ENCODE measurements around the gene ATP6V0A4.
"Not testable (repeated sequence)": the region's sequence is repeated elsewhere in the genome, so short reads cannot be mapped to it uniquely, and the experiment has no call there.

Gene ATP6V0A4

DNA sequence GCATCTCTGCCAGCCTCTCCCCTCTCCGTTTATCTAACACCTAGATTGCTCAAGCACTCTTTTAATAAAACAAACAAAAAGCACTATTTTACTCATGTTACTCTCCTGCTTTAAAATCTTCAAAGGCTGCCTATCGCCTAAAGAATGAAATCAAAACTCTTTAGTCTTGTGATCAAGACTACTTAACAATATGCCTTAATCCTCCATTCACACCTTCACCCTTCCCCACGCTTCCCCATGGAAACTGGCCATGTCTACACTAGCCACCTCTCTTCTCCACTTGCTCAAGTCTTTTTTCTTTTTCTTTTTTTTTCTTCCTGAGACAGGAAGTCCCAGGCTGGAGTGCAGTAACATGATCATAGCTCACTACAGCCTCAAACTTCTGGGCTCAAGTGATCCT lies 48.0 kb downstream of the ATP6V0A4 start:
- DNase-seq: no peak

DNA sequence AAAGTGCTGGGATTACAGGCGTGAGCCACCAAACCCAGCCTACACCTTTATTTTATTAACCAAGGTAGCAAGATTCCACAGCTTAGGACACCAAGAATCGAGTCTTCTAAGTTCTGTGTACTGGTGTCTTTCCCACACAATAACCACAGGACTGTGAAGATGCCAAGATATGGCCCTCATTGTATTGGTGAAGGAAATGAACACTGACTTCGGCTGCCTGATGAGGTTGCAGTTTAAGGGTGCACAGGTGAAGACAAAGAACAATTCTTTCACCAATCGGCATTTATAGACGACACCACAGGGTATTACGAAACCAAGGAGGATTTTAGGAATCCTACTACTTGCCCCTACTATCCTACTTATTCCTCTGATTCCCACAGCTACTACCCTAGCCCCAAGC lies 49.3 kb downstream of the ATP6V0A4 start:
- DNase-seq: no peak

DNA sequence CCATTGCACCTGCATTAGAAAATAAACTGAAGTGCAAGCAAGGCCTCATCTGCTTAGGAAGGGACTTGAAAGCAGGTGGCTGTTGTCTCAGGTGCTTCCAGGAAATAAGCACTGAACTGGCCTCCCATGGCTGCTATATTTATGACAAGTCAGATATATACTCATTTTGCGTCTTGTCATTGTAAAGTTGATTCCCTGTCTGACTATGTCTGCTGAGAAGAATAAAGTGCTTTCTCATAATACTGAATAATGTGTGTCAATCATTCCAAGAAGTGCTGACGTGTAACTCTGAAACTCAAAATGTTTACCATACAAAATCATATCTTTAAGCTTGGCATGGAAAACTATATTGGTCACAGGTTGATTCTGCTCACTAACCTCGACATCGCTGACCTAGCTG lies 51.9 kb downstream of the ATP6V0A4 start:
- DNase-seq: no peak

DNA sequence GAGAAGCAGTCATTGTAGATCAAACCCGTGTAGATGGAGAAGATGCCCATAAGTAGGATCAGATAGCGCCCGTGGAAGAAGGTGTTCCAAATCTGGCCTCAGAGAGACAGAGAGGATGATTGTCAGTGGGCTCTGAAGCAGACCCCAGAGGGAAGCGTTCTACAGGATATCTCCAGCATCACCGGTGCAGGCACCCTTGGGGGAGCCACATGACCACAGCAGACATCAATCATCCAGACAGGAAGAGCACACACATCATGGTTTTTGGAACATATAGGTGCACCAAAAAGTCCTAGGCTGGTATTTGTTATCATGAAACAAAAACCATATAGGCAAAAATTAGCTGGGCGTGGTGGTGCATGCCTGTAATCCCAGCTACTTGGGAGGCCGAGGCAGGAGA lies 52.8 kb downstream of the ATP6V0A4 start:
- DNase-seq: no peak

DNA sequence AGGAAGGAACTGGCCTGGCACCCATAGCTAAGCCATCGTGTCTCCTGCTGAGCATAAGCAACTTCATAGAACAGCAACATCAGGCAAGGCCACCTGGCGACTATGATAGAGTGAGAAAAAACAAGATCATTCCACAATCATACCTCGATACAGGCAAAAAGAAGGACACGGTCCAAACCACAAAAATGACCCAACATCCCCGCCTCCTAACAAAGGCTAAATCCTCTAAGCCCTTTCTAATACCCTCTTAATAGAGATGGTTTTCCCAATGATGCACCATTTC lies 56.6 kb downstream of the ATP6V0A4 start:
- DNase-seq: no peak

DNA sequence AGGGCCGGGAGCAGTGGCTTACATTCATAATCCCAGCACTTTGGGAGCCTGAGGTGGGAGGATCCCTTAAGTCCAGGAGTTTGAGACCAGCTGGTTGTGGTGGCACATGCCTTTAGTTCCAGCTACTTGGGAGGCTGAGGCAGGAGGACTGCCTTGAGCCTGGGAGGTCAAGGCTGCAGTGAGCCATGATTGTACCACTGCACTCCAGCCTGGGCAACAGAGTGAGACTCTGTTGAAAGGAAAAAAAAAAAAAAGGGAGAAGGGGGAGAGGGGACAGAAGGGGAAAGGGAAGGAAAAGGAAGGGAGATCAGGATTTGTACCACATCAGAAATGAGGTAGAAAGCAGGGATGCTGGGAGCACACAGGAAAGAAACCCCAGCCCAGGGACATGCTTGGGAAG lies 58.1 kb downstream of the ATP6V0A4 start:
- DNase-seq: no peak

DNA sequence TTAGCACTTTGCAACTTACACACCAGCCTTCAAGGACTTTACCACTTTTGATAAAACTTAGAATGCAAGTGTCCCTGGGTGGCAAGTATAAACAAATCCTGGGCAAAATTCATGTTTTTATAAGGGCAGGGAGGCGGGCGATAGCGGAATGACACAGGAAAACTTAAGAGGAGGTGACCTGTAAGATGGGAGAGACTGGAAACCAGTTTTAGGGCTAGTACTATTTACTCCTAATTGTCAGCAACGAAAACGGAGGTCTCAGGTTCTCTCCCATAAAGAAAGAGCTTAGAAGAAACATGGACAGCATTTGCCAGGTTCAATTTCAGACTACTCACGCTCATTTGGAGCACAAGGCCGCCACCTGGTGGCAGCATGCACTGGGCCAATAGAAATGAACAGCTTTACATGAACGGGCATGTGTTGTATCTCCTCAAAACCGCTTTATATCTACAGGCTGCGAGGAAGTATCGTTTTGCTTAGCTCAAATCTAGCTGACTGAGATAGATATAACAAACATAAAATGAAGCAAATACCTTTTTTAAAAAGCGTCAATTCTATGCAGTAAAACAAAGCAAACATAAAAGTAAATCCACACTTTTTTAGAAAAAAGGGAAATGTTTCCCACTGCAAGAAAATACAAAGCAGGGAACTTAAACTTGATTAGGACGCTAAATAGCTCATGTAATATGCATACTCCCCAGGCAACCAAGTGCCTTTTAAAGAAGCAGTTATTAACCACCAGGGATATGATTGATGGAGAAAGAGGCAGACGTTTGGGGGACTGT lies 59.3 kb downstream of the ATP6V0A4 start:
- DNase-seq: peak; percentile 29 to 87

DNA sequence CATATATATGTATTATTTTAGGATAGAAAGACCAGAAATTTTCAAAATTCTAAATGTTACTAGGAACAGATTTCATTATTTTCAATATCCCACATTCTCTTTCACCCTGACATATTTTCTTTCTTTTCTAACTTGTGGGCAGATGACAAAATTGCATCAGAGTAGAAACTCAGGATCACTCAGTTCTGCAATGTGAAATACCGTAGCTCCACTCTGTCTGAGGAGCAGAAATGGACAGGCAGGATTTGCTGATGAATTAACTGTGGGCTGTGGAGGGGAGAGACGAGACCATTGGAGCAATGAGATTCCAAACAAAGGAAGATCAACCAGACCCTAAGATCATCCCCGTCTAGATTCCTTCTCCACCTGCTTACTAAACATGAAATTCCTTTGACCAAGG lies 59.9 kb downstream of the ATP6V0A4 start:
- no peak for DNase-seq

DNA sequence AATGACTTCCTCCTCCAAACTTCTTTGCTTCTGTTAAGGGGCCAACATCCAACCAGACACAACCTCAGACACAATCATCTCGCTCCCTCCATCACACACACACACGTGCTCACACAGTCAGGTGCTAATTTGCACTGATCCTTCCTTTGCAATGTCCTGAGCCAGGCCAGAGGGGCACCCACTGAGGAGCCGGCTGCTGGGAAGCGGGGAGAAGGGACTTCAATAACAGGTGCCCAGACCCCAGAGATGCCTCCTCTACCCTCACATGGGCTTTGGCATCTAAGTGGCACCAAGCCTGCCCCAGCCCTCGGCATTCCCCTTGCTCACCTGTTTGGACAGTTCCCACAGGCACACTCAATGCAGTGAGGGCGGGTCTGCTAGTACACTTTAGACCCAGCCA lies 62.6 kb downstream of the ATP6V0A4 start:
- DNase-seq: no peak

DNA sequence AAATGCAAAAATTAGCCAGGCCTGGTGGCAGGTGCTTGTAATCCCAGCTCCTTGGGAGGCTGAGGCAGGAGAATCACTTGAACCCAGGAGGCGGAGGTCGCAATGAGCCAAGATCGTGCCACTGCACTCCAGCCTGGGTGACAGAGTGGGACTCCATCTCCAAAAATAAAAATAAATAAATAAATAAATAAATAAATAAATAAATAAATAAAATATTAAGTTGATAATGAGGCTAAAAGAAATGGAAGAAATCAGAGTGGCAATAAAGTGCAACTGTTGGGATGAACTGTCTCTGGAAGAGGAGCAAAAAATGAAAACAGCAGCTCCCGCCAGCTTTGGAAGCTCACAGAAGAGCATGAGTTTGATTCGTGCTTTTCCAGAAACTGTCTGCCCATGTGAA lies 66.3 kb downstream of the ATP6V0A4 start:
- DNase-seq: not testable (repeated sequence)

DNA sequence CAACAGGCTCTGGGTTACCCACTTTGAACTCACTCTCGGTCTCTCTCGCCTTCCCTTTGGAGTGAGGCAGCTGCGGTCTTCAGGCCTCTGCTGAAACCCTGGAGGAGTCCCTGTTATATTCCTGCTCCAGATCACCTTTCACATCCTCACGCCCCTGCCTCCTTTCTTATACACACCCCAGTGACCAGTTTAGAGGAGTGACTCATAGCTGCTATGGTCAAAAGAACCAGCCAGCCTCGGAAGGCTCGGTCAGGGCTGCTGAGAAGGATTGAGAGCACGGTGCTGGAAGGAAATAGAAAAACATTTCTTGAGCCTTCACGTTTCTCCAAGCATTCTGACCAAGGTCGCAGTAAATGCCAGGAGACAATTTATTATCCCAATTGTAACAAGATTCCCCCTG lies 68.6 kb downstream of the ATP6V0A4 start:
- DNase-seq: no peak

DNA sequence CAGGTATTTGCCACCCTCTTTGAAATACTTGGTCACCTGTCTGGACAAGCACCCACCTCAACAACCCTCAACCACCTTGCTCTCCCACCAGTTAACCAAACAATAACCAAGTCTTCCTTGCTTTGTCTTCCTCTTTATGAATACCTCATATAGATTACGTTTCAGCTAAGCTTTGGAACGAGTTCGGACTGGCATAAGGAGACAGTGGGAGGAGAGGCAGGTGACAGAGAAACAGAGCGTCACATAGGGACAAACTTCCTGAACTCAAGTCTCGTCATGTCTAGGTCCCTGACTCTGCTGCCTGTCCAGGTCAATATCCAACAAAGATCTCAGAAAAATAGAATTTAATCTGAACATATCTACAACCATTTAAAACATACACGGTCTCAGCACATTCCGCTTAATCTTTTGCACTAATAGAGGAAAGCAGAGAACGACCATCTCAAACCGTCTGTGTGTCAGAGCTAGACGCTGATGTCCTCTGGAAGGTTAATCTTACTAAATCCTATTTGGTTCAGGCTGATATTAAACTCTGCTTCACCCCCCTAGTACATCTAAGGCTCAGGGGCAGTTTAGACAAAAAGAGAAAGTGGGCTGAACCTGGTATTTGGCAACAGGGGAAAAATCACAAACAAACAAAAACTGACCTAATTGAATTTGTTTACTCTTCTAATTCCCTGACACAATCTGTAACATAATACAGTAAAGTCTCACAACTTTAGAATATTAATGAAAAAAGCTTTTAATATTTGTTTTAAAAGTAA lies 70.5 kb downstream of the ATP6V0A4 start:
- DNase-seq: no peak

DNA sequence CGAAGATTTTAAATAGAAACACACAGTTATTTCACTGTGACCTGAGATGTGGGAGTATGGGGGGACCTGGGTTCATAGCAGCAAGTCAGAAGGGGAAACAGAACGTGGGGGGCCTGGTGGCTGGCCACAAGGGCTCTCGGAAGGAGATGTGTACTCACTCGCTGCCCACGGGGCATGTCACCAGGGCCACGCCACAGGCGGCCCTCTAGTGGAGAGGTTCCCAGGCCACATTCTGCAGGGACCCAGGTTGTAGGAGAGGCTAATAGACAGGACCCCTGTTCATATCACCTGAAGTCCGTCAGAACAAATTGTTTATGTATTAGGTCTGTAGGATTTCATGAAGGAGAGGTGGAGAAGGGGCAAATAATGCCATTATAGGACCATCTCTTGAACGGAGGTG lies 71.7 kb downstream of the ATP6V0A4 start:
- DNase-seq: no peak

DNA sequence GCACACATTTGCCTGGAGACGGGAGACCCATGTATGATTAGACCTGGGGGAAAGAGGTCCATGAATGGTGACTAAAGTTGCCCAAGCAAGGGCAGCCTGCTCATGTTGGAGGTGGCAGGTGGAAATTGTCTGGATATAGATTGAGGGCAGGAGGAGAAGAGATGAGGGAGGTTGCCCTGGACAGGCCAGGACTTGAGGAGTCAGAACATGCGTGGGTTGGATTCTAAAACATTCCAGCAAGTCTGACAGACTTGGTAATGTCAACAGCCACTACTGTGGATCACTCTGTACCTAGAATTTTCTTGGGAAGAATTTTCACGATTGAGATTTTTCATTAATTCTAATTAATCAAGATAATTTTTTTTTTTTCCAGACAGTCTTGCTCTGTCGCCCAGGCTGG lies 77.7 kb downstream of the ATP6V0A4 start:
- no peak for DNase-seq

DNA sequence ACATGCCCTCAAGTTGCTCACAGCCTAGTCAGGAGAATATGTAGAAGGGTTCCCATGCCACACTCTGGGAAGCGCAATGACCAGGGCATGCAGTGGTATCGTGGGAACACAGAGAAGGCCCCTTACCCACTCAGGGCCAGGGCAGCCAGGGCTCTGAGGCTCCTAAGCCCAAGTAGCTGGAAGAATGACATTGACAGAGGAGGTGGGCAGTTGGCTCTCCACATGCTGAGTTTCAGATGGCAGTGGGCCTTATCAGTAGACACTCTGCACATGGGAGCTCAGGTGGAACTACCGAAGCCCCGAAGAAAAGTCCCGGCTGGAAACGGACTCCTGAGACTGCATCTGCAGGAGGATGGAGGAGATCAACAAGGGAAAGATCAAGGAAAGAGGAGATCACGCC lies 81.1 kb downstream of the ATP6V0A4 start:
- no peak for DNase-seq

DNA sequence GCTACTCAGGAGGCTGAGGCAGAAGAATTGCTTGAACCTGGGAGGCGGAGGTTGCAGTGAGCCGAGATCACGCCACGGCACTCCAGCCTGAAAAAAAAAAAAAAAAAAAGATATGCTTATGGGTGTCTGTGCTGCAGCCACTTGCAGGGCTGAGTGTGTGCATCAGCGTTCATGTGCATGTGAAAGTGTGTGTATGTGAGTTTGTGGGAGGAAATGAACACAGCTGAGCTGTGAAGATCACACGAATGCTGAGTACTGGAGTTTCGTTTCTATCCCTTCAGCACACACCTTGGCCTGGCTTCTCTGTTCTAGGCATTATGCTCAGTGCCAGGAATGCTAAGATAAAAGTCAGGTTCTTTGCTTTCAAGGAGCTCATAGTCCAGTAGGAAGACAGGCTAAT lies 84.8 kb downstream of the ATP6V0A4 start:
- no peak for DNase-seq

DNA sequence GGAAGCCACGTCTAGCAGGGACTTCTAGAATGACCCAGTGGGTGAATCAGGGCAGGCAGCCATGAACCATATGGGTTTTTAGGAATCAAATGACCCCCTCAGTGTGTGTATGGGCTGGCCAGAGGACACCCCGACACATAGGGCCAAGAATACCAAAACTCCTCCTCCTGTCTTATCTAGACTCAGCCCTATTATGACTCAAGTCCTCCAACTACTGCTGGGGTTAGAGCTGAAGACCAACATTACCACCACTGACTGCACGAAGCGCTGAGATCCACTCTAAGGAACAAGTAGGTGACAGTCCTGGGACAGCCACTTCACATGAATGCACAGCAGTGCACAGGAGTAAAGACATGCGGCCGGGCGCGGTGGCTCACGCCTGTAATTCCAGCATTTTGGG lies 85.3 kb downstream of the ATP6V0A4 start:
- DNase-seq: no peak

DNA sequence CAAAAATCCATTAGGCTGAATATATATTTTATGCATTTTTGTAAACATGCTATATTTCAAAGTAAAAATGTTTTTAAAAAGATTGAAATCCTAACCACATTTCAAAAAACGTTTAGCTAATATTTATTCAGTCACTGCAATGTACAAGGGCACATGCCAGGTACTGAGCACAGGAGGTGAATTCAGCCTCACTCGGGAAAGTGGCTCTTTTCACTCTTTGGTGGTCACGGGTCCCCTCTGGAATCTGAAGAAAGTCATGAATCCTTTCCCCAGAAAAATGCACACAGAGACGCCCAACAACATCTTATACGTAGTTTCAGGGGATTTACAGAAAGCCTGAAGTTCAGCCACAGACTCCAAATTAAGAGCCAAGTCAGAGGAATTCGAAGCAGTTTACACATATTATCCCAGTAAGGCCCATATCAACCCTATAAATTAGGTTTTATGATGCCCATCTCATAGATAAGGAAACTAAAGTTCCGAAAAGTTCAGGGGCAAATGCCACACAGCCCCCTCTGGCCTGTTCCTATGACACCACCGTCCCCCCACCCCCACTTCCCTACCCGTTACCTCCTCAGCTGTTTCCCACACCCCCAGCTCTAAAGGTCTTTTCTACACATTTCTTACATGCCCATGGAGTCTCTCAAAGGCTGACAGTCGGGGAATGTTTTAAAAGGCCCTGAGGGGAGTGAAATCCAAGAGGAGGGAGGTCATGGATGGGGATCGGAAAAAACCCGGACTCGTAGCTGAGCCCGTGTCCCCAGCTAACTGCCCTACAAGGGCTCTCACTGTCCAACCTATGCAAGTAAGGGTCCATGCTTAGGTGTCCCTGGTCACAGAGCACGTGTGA lies 87.2 kb downstream of the ATP6V0A4 start:
- DNase-seq: no peak

DNA sequence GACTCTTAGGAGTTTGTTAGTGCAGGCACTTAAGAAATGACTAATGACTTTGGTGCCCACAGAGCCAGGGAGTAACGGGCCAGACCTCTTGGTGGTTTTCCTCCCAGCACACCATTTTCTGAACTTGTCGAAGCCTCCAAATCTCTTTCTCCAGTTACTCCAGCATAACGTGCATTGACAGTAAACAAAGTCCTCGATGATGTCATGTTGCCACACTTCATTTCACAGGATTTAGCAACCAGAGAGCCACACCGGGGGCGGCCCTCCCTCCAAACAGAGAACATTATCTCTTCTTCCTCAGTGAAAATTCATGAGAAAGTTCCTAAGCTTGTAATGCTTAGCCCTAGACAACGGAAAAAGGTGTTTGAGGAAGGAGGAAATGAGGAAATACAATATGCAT lies 92.8 kb downstream of the ATP6V0A4 start:
- DNase-seq: peak in 1 of 2 donors; percentile 89

DNA sequence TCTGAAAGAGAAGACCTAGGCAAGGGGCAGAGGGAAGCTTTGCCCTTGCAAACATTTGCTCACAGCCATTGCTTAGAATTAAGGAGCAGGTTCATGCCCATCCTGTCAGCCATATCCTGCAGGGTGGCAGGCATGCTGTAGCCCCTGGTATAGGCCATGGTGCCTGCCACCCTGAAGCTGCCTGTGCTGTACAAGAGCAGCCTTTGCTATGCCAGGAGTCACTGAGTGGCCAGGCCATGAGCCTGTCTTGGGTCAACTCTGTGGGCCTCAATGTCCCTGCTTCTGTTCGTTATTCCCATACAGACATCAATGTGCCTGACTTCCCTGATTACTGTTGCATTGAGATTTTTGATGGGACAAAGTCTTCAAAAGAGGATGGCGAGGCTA lies 96.5 kb downstream of the ATP6V0A4 start:
- no peak for DNase-seq

DNA sequence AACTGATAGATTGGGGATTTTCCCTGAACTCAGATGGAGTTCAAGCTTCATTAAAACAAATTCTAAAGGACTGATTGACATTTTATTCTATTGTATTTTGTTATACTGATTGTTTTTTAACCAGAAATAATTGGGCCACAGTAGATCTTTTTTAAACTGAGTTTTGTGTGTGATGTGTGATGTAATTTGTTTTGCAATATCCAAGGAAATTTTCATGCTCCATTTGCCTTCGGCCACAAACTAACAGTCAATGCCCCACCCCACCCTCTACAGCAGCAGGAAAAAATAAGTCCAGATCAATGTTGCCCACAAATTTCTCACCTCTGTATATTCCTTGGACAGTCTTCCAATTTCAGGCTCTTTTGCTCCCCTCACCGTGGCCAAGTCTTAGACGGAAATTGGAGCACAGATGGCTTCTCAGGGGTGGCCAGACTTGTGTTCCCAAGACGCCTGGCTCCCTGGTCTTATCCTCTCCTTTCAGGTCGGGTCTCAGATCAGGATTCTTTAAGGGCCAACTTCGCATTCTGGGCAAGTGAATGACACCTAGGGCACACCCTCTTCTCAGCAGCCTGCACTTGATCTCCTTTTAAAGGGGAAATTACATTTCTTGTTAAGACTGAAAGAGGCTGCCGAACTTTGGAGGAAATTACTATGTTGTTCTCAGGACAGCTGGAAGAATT lies 97.0 kb downstream of the ATP6V0A4 start, which contains the start of gene SVOPL:
SVOPL (minus strand) TSS at position 506 of the 680 bp plus-strand sequence. CDS start 22,317 bp downstream, outside the sequence.
- DNase-seq: no peak

DNA sequence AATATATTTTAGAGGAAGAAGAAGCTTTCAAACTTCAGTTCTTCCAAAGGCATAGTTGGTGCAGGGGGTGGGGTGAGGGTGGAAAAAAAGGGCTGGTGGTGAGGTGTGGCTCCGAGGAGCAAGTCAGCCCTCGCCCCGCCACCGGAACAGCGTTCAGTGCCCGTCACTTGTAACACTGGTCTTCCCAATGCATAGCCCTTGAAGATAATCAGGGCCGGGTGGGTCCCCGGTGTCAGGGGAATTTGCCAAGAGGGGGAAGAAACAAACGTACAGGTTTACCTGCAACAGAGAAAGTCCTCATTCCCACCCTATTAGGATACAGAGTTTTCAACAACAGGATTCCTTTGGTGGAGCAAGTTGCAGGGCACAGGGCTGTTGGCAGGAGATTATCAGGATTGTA lies 98.3 kb downstream of the ATP6V0A4 start:
- DNase-seq: no peak

DNA sequence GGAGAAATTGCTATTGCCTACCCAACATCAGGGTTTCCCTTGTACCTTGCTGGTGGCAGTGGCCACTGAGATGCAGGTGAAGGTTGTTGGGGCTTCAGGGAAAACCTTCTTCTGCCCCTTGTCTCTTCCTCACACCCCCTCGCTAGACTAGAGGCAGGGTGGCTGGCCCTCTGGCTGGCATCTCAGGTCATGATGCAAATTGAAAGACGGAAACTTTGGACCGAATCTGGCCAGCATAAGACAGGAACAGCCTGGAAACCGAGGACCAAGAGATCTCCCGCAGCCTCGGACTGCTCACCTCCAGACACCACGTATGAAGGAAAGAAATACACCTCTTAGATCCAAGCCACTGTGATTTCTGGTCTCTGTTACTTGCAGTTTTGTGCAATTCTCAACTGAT lies 99.7 kb downstream of the ATP6V0A4 start:
- no peak for DNase-seq
